ENCODE measurements around the gene LRRIQ1. TPM values are rescaled to one million over a fixed set of nuclear protein-coding genes. Genes with fewer than 3 reads are reported as not detected.

LRRIQ1 gene
- total RNA-seq, 1 donor from 2014 or later = 3.8 TPM

DNA sequence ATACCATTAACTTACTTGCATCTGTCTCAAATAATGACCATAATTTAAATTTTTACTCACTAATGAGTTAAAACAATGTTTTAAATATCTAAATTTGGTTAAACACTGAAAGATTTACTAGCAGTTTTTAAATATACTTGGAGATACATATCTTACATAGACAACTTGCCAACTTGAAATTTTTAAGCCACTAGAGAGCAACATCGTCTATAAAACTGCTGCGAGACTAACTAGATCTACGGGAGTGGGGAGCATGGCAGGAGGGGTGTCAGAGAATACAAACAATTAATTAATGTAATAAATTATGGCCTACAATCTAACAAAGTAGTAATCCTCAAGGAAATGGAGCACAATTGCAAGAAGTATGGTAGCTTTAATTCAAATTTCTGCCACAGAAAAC, 120.4 kb downstream of the LRRIQ1 start:
- TF ChIP-seq, protein P1, sequence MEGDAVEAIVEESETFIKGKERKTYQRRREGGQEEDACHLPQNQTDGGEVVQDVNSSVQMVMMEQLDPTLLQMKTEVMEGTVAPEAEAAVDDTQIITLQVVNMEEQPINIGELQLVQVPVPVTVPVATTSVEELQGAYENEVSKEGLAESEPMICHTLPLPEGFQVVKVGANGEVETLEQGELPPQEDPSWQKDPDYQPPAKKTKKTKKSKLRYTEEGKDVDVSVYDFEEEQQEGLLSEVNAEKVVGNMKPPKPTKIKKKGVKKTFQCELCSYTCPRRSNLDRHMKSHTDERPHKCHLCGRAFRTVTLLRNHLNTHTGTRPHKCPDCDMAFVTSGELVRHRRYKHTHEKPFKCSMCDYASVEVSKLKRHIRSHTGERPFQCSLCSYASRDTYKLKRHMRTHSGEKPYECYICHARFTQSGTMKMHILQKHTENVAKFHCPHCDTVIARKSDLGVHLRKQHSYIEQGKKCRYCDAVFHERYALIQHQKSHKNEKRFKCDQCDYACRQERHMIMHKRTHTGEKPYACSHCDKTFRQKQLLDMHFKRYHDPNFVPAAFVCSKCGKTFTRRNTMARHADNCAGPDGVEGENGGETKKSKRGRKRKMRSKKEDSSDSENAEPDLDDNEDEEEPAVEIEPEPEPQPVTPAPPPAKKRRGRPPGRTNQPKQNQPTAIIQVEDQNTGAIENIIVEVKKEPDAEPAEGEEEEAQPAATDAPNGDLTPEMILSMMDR (conservative IDR thresholded peaks at IDR 0.05) = no peak
- Mint-ChIP-seq H3K36me3 (ENCODE audit: low read depth) (no peaks in the 10 kb centered on the region), H3K9me3 (no peaks in the 10 kb centered on the region), H3K4me1 (no peaks in the 10 kb centered on the region), H3K27me3 (ENCODE audit: low read depth) (no peaks in the 10 kb centered on the region), H3K27ac (ENCODE audit: unreplicated experiment) (no peak overlapping the region), H3K4me3 (no peak overlapping the region)
- DNase-seq (ENCODE audit: low read depth, low spot score) = no peak

DNA sequence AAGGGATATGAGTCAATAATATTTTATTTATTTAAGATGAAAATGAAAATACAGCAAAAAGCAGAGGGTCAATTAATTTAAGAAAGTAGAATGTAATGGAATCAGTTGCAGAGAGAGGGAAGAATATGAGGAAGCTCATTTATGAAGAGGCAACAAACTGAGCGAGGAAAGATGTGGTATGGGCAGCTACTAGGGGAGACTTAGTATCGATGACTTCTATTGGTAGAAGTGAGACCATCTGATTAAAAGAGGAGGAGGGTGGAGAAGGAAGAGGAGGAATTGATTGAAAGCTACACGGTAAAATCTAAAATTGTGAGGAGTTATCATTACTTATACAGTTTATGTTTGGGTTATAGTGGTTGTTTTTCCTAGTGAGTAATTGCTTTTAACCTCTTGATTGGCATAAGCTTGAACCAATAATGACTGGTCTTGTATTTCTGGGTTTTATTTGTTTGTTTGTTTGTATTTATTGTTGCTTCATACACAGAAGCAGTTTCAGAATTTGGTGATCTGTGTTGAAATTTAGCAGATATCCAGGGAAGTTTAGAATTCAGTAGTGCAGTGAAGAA, 121.0 kb downstream of the LRRIQ1 start:
- Mint-ChIP-seq H3K4me1 (no peaks in the 10 kb centered on the region), H3K36me3 (ENCODE audit: low read depth) (no peaks in the 10 kb centered on the region), H3K4me3 (no peak overlapping the region), H3K27ac (ENCODE audit: unreplicated experiment) (no peak overlapping the region), H3K27me3 (ENCODE audit: low read depth) (no peaks in the 10 kb centered on the region), H3K9me3 (no peaks in the 10 kb centered on the region)
- TF ChIP-seq, protein P1 (conservative IDR thresholded peaks at IDR 0.05) = no peak
- no peak for DNase-seq (ENCODE audit: low read depth, low spot score)

DNA sequence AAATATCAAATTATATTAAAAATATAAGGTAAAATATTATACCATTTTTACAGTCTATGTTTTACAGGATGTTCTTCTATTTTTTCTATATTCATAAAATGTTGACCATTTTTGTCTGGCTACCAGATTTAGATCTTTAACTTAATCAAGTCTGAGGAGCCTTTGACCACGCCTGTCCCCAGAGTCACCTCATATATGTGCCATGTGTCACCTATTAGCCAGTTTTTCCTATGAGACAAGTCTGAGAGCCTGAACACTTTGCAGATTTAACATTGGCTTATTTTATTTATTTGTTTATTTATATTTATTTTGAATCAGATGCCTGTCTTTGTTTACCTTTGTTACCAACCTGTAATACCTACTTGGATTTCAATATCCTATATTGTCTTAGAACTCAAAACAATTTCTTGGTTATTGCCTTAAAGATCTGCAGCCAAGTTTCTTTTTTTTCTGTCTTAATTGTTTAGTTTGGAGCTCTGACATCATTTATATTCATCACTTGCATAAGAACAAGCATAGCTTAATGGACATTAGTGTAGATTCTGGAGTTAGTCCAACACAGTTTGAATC, 127.7 kb downstream of the LRRIQ1 start:
- TF ChIP-seq, protein P1 (conservative IDR thresholded peaks at IDR 0.05) = no peak
- Mint-ChIP-seq H3K4me3 (no peak overlapping the region), H3K36me3 (ENCODE audit: low read depth) (no peaks in the 10 kb centered on the region), H3K27ac (ENCODE audit: unreplicated experiment) (no peak overlapping the region), H3K9me3 (no peaks in the 10 kb centered on the region), H3K4me1 (no peaks in the 10 kb centered on the region), H3K27me3 (ENCODE audit: low read depth) (no peaks in the 10 kb centered on the region)
- no peak for DNase-seq (ENCODE audit: low read depth, low spot score)

DNA sequence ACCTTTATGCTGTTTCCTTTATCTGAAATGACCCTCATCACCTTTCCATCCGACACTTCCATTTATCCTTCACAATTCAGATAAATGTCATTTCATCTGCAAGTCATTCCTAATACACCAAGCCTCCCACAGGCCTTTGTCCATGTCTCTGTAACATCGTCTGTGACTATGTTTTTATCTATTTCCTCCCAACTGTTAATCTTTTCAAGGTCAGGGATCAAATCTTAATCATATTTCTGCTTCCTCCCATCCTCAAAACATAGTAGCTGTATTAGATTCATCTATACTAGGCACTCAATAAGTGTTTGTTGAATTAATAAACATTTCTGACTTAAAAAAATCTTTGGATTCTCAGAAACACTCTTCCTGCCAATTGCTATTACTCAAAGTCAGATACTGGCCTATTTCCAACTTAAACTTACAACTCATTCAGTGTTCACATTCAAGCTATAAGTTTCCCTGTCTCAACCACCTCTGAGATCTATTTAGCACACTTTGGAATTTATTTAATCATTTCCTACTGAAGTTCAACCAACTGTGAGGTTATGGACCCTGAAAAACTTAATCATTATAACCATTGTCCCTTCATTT, 143.6 kb downstream of the LRRIQ1 start:
- DNase-seq (ENCODE audit: low read depth, low spot score) = no peak
- Mint-ChIP-seq H3K4me3 (no peak overlapping the region), H3K4me1 (peaks cover 3% of the 10 kb centered on the region), H3K9me3 (no peaks in the 10 kb centered on the region), H3K27ac (ENCODE audit: unreplicated experiment) (no peak overlapping the region), H3K36me3 (ENCODE audit: low read depth) (no peaks in the 10 kb centered on the region), H3K27me3 (ENCODE audit: low read depth) (no peaks in the 10 kb centered on the region)
- TF ChIP-seq, protein P1 (conservative IDR thresholded peaks at IDR 0.05) = no peak

DNA sequence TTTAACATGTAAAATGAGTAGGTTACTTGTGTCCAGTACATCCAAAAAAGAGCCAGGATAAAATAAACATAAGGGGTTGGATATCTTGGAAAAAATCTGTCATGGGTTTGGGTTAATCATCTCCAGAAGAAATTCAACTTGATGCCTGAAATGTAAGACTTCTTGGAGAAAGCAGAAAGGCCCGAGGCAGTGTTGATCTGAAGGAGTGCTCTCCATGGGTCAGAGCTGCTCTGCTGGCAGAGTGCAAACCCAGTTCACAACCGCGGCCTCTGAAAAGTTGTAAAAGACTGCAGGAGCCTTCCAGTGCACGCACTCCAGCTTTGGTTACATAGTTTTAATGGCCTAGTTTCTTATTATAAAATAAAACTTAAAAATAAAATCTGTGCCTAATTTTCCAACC, 146.5 kb downstream of the LRRIQ1 start:
- Mint-ChIP-seq H3K9me3 (no peaks in the 10 kb centered on the region), H3K4me3 (no peak overlapping the region), H3K4me1 (peaks cover 7% of the 10 kb centered on the region), H3K36me3 (ENCODE audit: low read depth) (no peaks in the 10 kb centered on the region), H3K27me3 (ENCODE audit: low read depth) (no peaks in the 10 kb centered on the region), H3K27ac (ENCODE audit: unreplicated experiment) (no peak overlapping the region)
- TF ChIP-seq, protein P1 (conservative IDR thresholded peaks at IDR 0.05) = no peak
- no peak for DNase-seq (ENCODE audit: low read depth, low spot score)
